HPDE6-E6E7 (cell line): ENCODE results near the gene ZNF334.

ENCODE experiments used
- DNase-seq: peaks from one replicate; pipeline ENCODE4 v3.0.0; 2011; ENCODE audit warnings: missing footprints; ENCODE audit errors: extremely low spot score

The ZNF334 gene

DNA sequence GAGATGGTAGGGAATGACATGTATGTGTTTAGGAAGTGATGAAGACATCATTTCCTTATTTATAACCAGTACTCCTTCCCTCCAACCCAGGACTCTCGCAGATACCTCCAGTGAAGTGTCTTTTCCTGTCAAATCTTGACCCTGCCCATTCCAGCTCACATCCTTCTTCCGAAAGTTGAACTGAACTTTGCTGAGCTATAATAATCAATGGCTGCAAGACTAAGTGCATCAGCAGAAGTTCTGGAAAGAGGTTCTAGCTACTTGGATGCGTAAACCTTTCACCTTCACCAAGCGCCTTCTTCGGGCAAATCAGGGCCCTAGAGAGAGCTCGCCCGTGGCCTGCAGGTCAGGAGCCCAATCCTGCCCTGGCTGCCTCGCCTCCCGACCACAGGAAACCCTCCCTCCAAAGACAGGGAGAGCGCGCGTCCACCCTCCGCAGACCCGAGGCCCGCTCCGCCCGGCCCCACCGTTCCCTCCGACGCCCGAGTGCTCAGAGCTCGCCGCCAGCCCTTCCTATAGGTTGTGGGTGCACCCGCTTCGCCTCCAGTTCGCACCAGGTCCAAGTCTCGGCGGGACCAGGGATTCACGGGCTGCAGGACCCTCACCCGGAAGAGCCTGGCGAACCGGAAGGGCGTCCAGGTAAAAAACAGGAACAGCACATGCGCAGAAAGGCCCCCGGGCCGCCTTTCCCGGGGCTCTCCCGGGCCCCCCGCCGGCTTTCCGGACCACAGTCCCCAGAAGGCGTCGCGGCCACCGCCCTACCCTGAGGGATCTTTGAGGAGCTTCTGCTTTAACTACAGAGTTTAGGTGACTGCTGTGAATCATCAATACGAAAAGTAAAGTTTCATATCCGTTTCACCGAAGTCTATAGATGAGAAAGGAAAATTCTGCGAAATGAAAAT lies at the start of gene ZNF334:
TSS of gene ZNF334 (minus strand) at position 617 of the 902 bp plus-strand sequence. CDS start 1,457 bp downstream, outside the sequence.
- DNase-seq = no peak

DNA sequence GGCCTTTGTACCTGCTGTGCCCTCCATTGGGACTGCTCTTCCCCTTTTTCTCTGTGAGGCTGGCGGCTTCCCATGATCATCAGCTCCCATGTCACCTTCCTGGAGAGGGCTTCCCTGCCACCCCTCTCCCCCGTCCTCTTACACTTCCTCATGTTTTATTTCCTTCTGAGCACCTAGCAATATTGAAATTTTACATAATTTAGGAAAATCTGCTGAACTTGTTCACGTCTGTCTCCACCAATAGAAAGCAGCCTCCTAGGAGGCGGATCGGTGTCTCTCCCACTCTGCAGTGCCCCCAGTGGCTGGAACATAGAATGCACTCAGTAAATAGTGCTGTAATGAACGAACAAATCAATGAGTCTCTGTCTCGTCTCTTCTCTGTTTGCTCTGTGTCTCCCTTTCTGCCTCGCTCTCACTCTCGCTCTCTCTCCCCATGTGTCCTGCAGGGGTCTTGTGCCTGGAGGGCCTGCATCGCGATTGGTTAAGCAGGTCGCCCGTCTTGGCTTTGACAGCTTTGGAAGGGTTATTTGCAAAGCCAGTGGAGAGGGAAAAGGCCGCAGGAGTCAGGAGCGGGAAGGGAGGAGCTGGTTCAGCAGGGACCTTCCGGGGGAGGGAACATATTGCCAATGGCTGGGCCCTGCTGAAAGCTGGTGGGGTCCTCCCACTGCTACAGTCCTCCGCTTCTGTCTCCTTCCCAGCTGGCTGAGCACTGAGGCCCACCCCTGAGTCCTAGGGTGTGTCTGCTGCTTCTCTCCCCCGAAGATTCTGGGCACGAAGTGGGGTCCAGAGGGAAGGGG lies 49.2 kb upstream of the ZNF334 start:
- DNase-seq = peak; percentile 79

DNA sequence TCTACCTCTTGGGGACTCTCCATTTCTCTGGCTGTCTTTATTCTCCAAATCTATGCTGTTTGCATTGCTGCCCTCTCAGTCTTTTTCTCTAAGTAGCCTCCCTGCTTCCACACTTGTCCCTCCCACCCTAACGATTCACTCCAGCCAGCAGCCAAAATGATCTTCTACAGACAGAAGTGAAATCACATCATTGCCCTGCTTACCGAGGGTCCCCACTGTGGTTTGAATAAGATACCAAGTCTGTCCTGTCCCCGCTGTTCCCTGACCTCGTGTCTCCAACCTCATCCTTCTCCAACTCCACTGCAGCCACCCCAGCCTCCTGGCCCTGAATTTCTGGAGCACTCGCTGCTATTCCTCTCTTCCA lies 48.6 kb upstream of the ZNF334 start:
- DNase-seq = no peak

DNA sequence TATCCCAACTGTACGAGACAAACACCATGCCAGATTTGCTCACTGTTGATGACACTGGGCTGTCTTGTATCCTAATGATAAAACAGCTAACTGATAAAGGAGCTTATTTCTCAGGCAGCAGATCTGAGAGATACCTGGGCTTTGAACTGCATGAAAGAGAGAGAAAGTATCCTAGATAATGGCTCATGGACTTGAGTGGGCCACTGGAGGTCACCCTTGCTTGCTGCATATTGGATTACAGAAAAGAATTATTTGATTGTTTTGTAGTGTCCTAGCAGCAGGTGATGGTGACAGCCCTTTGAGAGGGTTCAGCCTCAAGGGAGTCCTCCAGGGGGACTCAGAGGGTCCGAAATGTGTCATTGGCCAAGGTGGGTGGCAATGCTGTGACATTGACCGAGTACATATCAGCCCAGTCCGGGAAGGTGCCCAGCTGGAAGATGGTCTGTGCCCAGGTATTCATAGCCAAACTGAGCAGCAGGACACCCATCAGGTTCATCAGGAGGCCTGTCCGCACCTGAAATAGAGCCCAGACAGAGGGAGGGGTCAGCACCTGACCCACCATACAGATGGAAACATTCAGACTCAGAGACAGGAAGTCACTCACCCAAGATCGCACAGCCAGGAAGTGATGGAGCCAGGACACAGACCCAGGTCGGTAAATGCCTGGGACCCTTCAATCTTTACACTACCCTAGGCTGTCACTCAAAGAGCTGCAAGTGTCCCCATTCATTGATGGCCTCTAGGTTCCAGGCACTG lies 46.5 kb upstream of the ZNF334 start:
- no peak for DNase-seq

DNA sequence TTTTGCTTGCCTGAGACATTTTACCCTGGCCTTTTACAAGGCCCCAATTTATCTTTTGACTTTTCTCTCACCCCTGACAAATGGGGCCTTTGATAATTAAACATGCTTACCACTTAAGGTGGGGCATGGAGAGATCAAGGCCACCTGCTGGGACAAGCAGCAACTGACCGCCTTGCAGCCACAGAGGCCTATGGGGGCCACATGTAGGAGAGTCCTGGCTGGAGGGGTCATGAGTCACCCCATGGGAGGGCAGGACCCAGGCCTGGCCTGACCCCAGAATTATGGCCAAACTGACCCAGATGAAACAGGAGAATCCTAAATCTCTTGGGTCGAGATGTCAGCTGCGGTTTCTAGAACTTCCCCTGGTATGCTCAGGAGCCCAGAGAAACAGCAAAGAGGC lies 45.6 kb upstream of the ZNF334 start:
- no peak for DNase-seq

DNA sequence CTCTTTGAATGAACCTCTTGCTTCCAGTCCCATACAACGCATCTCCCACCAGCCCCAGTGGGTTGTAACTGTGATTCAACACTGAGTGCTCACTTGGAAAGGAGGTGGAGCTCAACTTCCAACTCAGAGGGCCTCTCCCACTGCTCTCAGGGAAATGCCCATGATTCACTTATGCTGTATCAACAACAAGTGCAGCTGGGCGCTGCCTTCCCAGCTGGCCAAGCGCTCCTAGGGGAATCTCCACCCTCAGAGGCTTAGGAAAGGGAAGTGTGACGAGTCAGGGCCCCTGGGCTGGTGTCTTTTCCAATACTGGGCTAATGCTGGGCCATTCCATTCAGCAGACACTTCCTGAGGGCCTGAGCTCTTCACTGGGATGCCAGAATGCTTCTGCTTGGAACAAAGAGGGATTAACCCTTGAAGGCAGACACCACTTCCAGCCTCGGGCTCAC lies 45.2 kb upstream of the ZNF334 start:
- peak; percentile 82 for DNase-seq

DNA sequence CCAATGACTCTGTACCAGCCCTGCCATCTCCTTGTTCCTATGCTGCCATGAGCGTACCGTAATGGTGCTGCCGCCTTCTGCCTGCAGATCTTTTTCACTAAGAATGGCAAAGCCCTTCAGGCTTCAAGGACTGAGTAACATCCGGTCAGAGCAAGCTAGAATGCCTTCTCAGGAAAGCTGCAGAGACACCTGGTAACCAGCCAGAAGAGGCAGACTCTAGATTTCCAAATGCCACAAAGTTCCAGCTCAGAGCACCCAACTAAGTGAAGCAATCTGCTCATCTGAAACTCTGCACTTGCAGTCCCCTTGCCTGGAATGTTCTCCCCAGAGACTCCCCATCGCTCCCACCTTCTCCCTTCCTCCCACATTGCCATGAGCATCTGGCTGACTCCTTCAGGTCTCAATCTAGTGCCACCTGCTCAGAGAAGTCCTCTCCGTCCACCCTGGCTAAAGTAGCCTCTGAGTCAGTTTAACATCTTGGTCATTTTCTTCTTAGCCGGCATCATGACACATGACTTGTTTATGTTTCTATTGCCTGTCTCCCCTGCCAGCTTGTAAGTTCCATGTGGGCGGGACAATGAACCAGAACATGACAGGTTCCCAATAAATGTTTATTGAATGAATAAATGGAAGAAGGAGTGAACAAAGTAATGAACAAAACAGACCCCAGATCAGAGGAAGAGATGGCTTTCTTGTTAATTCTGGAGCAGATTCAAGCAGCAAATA lies 44.0 kb upstream of the ZNF334 start:
- no peak for DNase-seq

DNA sequence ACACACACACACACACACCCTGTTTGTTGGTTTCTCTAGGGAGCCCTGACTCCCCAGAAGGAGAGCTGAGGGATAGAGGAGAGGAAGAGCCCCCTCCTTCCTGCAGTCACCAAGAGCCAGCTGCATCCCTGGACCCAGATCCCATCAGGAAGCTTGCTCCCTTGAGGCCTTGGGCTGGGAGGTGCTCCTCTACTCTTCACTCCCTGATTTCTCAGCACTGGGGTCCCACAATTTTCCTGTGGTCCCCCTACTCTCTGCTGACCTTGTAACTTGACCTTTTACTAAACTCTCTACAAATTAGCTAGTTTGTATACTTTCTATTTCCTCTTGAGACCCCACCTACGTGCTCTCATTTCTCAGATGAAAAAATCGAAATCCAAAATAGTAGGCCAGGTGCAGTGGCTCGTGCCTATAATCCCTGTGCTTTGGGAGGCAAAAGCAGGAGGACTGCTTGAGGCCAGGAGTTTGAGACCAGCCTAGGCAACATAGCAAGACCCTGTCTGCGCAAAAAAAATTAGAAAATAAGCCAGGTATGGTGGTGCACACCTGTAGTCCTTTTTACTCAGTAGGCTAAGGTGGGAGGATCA lies 42.1 kb upstream of the ZNF334 start:
- DNase-seq = no peak

DNA sequence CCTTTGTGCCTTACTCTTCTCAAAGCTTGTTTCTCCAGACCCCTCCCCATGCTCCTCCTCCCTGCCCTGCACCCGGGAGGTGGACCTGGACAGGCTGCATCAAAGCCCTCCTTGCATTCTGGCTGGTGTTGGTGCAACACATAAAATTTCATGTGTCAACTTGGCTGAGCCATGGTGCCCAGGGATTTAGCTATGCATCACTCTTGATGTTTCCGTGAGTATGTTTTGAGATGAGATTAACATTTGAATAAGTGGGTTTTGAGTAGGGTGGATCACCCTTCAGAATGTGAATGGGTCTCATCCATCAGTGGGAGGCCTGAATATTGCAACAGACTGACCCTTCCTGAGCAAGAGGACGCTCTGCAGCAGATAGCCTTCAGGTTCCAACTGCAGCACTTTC lies 41.5 kb upstream of the ZNF334 start:
- no peak for DNase-seq

DNA sequence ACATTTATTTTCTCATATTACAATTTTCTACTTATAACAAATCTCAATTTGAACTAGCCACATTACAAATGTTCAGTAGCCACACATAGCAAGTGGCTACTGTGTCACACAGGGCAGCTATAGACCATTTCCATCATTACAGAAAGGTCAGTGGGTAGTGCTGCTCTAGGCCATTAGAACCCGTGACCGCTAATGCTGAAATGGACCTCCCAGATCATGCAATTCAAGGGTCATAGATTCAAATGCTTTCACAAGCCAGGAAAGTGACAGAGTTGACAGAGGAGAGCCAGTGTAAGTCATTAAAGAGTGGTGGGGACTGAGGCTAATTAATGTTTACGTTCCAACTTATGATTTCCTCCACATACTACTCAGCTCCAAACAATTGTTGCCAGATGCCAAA lies 40.6 kb upstream of the ZNF334 start:
- DNase-seq = no peak

DNA sequence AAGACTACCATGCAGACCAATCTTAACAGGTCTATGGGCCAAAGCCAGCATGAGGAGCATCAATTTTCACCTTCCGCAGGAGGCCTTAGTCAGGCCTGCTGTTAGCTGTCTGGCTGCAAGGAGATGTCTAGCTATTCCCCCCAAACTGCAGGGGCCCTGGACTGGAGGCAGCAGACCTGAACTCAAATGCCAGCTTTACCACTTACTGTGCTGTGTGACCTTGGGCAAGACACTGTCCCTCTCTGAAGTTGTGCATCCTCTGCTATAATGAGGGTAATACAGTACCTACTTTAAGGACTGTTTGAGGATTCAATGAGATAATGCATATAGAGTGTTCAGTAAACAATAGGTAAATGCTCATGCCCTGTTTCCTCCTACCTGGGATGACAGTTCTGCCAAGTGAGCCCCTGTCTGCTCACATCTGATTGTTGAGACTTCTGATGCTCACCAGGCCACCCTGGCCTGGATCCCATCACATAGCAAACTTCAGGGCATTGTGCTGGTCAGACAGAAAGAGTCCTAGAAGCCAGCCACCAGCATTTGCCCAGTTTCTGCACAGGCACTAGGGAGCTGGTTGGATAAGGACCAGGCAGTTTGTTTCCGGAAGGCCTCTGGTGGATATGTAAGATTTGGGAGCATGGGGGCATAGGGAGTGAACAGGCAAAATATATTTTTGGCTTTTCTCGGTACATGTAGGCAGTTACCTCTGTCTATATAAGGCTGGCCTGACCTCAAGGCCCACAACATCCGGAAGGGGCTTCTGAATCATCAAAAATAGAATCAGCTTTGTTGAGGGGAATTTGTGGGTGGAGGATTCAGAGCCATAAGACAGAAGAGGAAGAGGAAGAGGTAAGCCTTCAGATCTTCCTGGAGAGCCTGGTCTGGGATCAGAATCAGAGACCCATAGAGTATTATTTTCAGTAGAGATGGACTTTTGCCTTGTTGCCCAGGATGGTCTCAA lies 39.4 kb upstream of the ZNF334 start:
- DNase-seq = no peak

DNA sequence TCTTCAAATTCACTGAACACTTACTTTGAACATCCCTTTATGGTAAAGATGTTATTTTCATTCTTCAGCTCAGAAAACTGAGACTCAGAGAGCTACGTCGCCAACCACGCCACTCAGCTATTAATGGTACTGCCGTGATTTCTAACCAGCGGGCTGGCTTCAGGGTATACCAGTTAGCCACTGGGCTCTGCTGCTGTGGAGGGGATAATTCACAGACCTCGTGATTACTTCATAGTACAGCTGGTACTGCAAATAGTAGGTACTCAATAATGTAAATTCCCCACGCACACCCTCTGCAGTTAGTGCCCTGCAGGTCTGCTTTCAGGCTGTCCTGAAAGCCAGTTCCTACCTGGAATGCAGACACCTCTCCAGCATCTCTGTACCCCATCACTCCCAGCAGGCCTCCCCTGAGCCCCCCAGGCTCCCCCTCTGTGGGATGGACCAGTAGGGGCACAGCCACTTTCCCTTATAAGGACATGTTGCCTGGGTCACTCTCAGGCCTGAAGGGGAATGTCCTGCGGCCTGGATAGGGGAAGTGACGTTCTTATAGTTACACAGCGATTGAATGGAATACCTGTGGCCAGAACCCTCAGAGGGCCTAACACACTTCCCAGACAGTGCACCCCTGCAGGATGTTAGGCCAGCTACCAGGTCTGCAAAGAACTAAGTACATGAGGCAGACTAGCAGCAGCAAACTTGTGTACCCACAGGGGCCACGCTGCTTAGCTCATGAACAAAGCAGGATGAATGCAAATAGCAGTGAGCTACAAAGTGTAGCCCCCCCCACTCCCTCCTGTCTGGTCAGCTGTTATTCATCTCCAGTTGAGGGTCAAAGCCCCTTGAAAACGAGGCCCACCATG lies 38.4 kb upstream of the ZNF334 start:
- DNase-seq = no peak

DNA sequence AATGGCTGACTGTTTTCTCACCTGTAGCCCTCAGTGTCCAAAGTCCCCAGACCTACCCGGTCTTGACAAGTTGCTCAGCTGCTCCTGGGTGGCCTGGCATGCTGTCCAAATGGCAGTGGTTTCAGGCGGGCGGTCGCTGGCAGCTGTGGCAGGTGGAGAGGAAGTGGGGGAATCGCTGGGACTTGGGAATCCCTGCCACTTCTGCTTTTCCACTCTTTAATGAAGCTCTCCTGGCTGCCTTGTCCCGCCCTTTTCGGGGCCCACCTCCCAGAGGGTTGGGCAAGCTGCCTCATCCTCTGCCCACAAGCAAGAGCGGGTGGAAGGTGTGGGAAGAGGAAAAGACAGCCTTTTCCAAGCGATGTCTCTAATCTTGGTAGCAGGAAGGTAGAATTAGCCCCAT lies 37.1 kb upstream of the ZNF334 start, which contains the start of gene OCSTAMP:
TSS of gene OCSTAMP (minus strand) at position 194 of the 400 bp plus-strand sequence. CDS start at position 100, 94 bp downstream.
- no peak for DNase-seq

DNA sequence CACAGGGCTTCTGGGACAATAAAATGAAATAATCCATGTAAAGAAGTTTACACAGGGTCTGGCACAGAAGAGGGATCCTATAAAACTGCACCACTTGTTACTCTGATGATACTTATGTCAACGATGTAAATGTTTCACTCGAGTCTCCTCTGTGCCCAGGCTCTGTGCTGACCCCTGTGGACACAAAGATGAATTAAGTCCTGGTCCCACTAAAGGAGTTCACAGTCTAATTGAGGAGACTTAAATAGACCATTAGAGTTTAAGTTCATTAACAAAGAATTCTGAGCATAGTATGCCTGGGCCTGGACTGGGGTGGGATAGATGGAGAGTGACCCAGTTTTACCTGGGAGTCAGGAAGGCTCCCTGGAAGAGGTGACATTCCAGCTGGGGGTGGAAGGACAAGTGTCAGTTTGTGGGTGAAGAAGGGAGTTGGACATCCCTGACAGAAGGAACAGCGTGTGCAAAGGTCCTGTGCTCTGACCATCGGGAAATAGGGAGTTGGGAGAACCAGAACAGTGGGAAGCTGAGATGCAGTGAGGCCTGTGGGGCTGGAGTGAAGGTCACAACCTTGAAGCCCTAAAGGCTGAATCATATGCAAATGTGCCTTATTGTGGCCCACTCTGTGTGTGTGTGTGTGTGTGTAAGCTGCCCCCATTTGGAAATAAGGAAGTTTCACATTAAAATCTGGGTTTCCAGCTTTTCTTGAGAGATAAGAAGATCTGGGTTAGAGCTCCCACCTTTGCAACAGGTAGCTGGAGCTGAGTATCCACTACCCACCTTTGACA lies 36.0 kb upstream of the ZNF334 start:
- DNase-seq = no peak

DNA sequence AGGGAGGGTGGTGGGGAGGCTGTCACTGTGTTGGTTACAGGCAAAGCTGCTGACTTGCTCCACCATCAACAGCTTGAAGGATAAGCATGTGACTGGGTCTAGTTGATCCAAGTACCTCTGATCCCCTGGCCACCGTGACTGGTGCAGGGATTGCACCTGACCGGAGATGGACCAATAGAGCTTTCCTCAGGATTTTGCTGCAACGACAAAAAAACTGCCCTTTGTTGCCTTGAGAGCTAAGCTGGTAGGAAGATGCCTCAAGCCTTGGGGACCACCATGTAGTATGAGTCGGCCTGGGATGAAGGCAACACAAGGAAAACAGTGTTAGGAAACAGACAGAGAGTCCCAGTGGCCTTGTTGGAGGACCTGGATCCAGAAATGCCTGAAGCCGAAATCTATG lies 35.3 kb upstream of the ZNF334 start:
- DNase-seq = no peak

DNA sequence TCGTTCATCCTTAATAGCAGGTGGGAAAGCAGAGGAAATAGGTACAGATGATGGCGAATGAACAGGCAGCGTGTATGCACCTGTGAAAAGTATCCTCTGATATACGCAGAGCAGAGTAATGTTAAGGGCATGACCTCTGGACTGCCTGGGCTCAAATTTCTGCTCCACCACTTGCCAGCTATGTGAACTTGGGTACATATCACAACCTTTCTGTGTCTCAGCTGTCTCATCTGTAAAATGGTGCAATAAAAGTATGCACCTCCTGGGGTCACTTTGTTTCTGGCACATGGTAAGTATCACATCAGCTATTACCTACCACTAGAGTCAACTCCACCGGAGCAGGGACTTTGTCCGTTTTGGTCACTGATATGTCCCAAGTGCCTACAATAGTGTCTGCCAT lies 34.6 kb upstream of the ZNF334 start:
- DNase-seq = no peak

DNA sequence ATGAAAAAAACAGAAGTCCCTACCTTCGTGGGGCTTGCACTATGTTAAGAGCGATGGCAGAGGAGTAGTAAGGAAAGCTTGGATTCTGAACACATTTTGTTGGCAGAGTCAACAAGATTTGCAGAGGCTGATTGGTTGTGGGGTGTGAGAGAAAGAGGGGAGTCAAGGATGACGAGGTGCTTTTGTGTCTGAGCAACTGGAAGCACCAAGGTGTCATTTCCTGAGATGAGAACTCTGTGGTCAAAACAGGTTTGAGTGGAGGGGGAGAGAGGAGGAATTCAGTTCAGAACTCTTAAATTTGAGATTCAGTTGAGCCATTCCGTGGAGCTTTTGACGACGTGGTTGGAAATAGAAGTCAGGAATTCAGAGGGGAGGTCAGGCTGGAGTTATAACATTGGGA lies 33.6 kb upstream of the ZNF334 start:
- DNase-seq = no peak

DNA sequence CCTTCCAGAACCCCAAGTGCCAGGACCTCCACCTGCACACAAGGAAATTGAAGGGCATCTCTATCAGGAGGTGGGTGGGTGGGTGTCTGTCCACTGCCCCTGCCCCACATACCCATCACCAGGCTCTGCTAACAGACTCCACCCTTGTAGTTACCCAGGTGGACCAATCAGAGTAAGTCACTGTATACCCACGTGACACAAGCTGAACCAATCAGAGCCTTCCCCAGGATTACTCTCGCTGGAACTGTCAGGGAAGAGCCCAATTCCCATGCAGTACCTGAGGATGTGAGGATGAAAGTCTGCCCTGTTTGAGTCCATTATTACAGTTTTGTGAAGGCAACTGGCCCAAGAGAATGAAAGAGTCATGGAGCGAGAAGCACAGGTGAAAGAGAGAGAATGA lies 32.9 kb upstream of the ZNF334 start:
- DNase-seq = no peak
